ENCODE results near the gene ELAVL4.

DNA sequence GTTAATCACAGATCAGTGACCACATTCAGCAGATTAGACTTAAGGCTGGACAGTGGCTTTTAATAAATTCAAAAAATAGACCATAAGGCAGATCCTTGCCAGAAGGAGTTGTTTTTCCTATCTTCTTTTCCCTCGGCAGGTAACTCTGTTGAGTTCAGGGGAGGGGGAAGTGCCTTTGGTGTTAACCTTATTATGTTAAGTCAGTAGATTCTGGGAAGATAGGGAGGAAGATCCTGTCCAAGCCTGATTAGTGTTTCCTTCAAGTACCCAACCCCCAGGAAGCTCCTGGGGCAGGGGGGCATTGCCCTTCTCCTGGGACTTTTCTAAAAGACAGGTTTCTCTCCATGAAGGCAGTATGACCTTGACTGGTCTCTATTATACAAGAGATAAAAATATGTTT, 87.4 kb downstream of the ELAVL4 start:
- TF ChIP-seq, protein P1, sequence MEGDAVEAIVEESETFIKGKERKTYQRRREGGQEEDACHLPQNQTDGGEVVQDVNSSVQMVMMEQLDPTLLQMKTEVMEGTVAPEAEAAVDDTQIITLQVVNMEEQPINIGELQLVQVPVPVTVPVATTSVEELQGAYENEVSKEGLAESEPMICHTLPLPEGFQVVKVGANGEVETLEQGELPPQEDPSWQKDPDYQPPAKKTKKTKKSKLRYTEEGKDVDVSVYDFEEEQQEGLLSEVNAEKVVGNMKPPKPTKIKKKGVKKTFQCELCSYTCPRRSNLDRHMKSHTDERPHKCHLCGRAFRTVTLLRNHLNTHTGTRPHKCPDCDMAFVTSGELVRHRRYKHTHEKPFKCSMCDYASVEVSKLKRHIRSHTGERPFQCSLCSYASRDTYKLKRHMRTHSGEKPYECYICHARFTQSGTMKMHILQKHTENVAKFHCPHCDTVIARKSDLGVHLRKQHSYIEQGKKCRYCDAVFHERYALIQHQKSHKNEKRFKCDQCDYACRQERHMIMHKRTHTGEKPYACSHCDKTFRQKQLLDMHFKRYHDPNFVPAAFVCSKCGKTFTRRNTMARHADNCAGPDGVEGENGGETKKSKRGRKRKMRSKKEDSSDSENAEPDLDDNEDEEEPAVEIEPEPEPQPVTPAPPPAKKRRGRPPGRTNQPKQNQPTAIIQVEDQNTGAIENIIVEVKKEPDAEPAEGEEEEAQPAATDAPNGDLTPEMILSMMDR (IDR thresholded peaks at IDR 0.05), result no peak
- no peak for TF ChIP-seq POLR2A (IDR thresholded peaks at IDR 0.05)
- no peak for TF ChIP-seq EP300 (IDR thresholded peaks at IDR 0.05)
- no peak for TF ChIP-seq POLR2AphosphoS5 (IDR thresholded peaks at IDR 0.05)

Measured in upper lobe of left lung (tissue), 4 donors.